ENCODE measurements around the gene GRAMD1B. TPM values are rescaled to one million over a fixed set of nuclear protein-coding genes. Genes with fewer than 3 reads are reported as not detected.

GRAMD1B gene
- total RNA-seq, 1 donor from 2014 or later: 8.5 TPM

DNA sequence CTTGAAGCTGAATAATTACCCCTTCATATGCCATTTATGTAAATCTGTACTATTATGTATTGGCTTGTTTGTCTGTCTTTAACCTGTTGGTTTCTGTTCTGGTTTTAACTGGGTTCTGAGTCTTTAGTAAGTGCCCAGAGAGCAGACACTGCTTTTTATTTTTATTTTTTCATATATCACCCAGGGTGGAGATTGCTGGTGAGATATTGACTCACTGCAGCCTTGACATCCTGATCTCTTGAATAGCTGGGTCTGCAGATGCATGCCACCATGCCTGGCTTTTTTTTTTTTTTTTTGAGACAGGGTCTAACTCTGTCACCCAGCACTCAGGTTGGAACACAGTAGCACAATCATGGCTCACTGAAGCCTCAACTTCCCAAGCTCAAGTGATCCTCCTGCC is 19.4 kb downstream of the GRAMD1B start:
- no peaks in the 10 kb centered on the region for H3K4me1 Mint-ChIP-seq
- no peak for DNase-seq (ENCODE audit: low read depth, low spot score)
- no peak overlapping the region for H3K27ac Mint-ChIP-seq (ENCODE audit: unreplicated experiment)
- no peak overlapping the region for H3K4me3 Mint-ChIP-seq
- TF ChIP-seq, protein P1, sequence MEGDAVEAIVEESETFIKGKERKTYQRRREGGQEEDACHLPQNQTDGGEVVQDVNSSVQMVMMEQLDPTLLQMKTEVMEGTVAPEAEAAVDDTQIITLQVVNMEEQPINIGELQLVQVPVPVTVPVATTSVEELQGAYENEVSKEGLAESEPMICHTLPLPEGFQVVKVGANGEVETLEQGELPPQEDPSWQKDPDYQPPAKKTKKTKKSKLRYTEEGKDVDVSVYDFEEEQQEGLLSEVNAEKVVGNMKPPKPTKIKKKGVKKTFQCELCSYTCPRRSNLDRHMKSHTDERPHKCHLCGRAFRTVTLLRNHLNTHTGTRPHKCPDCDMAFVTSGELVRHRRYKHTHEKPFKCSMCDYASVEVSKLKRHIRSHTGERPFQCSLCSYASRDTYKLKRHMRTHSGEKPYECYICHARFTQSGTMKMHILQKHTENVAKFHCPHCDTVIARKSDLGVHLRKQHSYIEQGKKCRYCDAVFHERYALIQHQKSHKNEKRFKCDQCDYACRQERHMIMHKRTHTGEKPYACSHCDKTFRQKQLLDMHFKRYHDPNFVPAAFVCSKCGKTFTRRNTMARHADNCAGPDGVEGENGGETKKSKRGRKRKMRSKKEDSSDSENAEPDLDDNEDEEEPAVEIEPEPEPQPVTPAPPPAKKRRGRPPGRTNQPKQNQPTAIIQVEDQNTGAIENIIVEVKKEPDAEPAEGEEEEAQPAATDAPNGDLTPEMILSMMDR (conservative IDR thresholded peaks at IDR 0.05): no peak
- H3K36me3 Mint-ChIP-seq (ENCODE audit: low read depth): no peaks in the 10 kb centered on the region
- no peaks in the 10 kb centered on the region for H3K27me3 Mint-ChIP-seq (ENCODE audit: low read depth)
- no peaks in the 10 kb centered on the region for H3K9me3 Mint-ChIP-seq

DNA sequence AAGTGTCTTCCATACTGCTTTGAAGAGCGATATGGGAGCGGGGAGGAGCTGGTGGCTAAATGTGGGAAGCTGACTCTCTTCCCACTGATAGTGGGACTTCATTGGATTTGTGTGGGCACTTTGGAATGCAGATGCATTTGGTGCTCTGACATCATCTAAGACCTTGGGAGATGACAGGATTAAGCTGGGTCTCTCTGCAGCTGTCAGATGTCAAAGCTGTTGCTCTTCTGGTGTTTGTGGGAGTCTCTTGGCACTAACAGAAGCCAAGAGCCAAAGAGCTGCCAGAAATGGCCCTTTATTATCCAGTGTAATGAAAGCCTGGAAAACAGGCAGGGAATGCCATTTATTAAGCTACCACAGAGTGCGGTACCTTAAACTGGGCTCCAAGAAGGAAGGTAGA is 20.6 kb downstream of the GRAMD1B start:
- Mint-ChIP-seq H3K27me3 (ENCODE audit: low read depth) (no peaks in the 10 kb centered on the region), H3K36me3 (ENCODE audit: low read depth) (no peaks in the 10 kb centered on the region), H3K27ac (ENCODE audit: unreplicated experiment) (no peak overlapping the region), H3K4me3 (no peak overlapping the region), H3K9me3 (no peaks in the 10 kb centered on the region), H3K4me1 (no peaks in the 10 kb centered on the region)
- DNase-seq (ENCODE audit: low read depth, low spot score): no peak
- TF ChIP-seq, protein P1 (conservative IDR thresholded peaks at IDR 0.05): no peak

DNA sequence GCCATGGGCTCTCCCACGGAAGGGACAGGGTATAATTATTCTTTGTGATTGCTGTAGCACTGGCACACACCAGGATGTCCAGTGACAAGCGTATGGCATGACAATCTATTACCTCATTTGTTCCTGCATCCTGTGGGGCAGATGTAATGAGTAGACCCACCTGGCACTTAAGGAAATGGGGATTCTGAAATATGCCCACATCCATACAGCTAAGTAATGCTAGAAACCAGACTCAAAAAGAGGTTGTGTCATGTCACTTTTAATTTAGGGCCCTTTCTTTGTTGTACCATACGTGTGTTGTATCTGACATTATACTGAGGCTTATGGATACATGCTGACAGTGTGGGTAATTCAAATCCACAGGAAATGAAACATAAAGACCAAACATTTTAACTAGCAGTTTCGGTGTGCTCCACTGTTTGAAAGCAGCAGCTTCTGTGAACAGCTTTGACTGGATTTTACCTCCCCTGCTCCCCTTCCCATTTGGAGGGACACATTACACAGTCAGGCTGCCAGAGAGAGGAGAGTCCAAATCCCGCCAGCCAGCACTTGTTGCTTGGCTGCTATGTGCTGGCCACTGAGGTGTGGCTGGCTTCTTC is 21.2 kb downstream of the GRAMD1B start:
- Mint-ChIP-seq H3K36me3 (ENCODE audit: low read depth) (no peaks in the 10 kb centered on the region), H3K4me1 (no peaks in the 10 kb centered on the region), H3K4me3 (no peak overlapping the region), H3K9me3 (no peaks in the 10 kb centered on the region), H3K27ac (ENCODE audit: unreplicated experiment) (no peak overlapping the region), H3K27me3 (ENCODE audit: low read depth) (no peaks in the 10 kb centered on the region)
- TF ChIP-seq, protein P1 (conservative IDR thresholded peaks at IDR 0.05): no peak
- DNase-seq (ENCODE audit: low read depth, low spot score): no peak

DNA sequence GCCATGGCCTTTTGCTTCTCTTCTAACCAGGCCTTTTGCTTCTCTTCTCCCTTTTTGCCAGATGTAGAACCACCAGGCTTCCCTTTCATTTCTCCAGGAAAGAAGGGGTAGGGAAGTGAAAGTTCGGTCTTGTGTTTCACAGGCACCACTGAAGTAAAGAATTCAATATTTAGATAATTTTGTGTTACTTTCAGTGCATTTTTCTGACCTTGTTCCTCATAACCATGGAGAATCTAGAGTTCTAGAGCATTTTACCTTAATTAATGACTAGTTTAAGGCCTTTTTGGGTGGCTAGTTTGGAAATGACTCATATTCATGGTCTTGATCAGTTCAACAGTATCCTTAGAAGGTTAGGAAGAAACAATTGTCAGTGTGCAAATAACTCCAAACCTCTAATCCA is 22.7 kb downstream of the GRAMD1B start:
- Mint-ChIP-seq H3K9me3 (no peaks in the 10 kb centered on the region), H3K27ac (ENCODE audit: unreplicated experiment) (no peak overlapping the region), H3K4me1 (no peaks in the 10 kb centered on the region), H3K4me3 (no peak overlapping the region), H3K27me3 (ENCODE audit: low read depth) (no peaks in the 10 kb centered on the region), H3K36me3 (ENCODE audit: low read depth) (no peaks in the 10 kb centered on the region)
- DNase-seq (ENCODE audit: low read depth, low spot score): no peak
- TF ChIP-seq, protein P1 (conservative IDR thresholded peaks at IDR 0.05): no peak

DNA sequence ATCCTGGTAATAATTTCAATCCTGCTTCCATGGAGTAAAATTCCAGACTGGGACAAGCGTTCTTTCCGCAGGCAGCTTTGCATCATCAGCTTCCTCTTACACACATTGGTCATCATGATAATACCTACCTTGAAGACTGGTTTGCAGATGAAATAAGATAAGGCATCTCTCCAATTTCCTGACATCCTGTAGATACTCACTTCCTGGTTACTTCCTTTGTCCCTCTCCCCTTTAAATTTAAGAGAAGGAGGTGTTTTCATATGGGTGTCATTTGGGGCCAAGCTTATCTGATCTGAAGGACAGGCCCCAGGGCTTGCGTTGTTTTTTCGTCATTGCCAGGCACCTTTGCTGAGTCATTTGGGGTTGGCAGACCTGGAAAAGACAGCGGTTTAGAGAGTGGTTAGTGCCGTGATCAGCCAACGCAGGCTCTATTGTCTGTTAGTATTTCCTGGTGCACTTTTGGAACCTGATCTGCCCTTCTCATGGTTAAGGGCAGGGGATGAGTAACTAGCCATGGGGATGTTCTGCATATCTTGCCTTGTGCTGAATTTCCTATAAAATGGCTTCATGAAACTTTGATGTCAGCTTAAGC is 24.1 kb downstream of the GRAMD1B start:
- Mint-ChIP-seq H3K27me3 (ENCODE audit: low read depth) (no peaks in the 10 kb centered on the region), H3K27ac (ENCODE audit: unreplicated experiment) (no peak overlapping the region), H3K4me1 (no peaks in the 10 kb centered on the region), H3K4me3 (no peak overlapping the region), H3K9me3 (no peaks in the 10 kb centered on the region), H3K36me3 (ENCODE audit: low read depth) (no peaks in the 10 kb centered on the region)
- TF ChIP-seq, protein P1 (conservative IDR thresholded peaks at IDR 0.05): no peak
- DNase-seq (ENCODE audit: low read depth, low spot score): no peak
